Stimulated activated CD4-positive, alpha-beta T cell treated with anti-CD3 and anti-CD28 coated beads, Interleukin-12 subunit alpha, Interleukin-12 subunit beta, amount 100 ng/mL, for 24 hours (primary cell): ENCODE data around the gene VAT1L.
A peak's percentile ranks its signal among the peaks of the same experiment; 100 is the strongest.
"Not testable (repeated sequence)": the region's sequence is repeated elsewhere in the genome, so short reads cannot be mapped to it uniquely, and the experiment has no call there.

Experiments used
- DNase-seq, 2 experiments: peaks; one replicate each; pipeline ENCODE4 v3.0.0-alpha.2; 2020; ENCODE audit warnings: low read depth in 2 of 2

The VAT1L gene

DNA sequence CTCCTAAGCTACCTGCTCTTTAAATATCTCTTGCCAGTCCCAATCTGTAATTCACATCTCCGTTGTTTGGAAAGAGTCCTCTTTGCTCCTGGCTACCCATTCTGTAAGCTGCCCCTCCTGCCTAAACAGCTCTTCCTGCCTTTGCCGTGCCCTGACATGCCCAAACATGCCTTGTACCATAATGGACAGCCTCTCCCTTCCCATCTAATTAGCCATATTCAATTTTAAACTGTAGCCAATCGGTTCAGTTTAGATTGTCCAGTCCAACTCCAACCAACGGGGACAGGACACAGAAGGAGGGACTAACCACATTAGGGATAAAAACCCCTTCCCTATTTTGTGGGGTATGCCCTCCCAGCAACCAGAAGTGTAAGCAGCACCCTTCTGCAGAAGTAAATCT is 203.3 kb downstream of the VAT1L start:
- no peak for DNase-seq

- not testable (repeated sequence) for DNase-seq
Observed at GRCh38 chr16:77992381-77992780, 204.0 kb downstream of the VAT1L start.

DNA sequence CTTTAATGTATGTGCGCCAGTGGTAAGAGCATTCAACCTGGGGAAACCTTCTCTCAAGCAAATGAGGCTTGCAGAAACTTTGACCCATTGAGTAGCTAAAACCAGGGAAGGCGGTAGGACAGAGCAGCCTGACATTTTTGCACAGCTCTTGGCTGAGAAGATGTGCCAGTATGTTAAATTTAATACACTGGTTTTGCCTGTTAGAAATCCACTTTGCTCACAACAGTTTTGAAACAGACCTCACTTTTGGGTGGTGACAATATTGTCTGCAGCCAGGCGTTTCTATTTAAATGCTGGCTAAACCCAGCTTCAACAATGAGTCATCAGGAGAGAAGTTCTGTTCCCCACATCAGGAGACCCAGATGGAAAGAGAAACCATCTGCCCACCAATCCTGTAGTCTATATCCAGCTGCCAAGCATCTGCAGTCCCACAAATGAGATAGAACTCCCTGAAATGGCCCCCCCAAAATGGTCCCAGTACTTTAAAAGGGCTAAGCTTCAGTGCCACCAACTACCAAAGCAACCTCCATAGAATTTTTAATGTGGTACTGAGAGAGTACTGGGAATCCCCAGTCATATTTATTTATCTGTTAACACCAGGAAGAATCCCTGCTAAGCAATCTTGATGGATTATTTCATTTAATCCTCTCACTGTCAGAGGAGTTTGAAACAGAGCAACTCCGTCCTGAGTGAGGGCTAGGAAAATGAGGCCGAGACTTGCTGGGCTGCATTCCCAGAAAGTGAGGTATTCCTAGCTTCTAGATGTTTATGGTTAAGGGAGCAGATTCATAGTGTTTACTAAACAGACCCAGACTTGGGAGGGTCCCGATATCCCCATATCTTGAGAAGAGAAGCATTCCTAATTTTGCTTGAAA is 205.0 kb downstream of the VAT1L start:
- no peak for DNase-seq

GRCh38 chr16:77995843-77996455 is 207.6 kb downstream of the VAT1L start:
- no peak for DNase-seq

DNA sequence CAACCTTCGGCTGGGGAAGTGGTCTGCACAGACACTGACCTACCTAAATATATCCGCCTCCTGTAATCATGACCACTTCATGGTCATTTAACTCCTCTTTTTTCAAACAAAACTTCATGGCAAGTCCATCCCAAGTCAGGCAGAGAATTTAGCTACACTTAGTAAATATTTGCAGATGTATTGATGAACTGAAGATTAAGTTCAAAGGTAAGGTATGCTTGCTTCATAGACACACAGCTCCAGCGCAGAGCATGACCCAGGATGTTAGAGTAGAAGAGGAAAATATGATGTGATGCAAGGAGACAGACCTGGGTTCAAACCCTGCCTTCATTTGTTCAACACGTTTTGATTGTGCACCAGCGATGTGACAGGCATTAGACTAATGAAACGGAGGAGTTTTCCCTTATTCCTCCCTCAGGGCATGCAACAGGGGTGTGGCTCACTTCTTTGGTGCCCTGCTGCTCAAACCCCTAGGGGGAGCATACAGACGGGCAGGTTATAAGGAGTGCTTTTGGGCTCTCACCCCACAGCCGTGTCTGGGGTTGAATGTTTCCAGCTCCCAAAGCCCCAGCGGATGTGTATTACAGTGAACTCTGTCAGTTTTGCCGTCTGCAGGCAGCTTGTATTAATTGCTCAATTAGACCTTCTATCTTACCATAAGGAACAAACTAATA is 210.1 kb downstream of the VAT1L start:
- DNase-seq: no peak

DNA sequence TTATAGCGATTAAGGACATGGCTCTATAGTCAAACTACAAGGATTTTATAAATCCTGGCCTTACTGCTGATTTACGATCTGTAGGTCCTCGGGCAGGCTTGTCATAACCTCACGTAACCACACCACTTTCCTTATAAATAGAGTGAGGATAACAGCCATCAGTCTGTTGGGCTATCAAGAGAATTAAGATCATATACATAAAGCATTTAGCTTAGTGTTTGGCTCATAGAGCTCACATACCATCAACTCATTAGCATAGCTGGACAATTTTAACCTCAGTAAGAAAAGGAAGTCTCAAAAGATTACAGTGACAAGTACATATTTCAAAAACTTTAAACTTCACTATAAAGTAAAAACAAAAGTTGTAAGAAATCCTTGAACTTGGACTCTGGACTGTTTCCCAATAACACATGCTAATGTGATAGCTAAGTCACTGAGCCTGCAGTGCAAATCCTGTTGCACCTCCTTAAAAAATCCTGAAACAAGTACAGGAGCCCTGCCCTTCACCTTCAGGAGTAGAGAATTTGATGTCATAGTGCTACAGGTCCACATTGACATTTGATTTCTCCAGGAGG is 213.2 kb downstream of the VAT1L start:
- no peak for DNase-seq

GRCh38 chr16:78002915-78003538 is 214.7 kb downstream of the VAT1L start:
- DNase-seq: peak; percentile 43 to 78

- DNase-seq: no peak
Observed at GRCh38 chr16:78004517-78004916, 216.2 kb downstream of the VAT1L start.

DNA sequence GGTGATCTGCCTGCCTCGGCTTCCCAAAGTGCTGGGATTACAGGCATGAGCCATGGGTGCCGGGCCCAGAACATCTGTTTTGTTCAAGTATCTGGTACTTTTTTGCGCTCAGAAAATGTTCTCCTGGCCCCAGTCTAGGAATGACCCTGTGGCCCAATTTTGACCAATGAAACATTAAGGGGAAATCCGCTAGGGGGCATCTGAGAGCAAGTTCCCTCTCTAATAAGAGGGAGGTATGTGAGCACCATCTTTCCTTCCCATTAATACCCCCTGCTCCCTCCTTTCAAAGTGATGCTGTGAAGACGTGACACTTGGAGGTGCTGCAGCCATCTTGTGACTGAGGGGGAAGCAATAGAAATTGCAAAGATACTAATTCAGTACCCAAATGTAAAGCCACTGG is 217.5 kb downstream of the VAT1L start:
- DNase-seq: no peak

GRCh38 chr16:78007121-78007520 is 218.8 kb downstream of the VAT1L start:
- no peak for DNase-seq

- no peak for DNase-seq
Observed at GRCh38 chr16:78022347-78023060, 234.1 kb downstream of the VAT1L start, which contains the start of gene CLEC3A. Gene CLEC3A (plus strand): TSS chr16:78022548. CDS start chr16:78022627, 79 bp downstream.

- DNase-seq: no peak
Observed at GRCh38 chr16:78024159-78024558, 235.8 kb downstream of the VAT1L start.

DNA sequence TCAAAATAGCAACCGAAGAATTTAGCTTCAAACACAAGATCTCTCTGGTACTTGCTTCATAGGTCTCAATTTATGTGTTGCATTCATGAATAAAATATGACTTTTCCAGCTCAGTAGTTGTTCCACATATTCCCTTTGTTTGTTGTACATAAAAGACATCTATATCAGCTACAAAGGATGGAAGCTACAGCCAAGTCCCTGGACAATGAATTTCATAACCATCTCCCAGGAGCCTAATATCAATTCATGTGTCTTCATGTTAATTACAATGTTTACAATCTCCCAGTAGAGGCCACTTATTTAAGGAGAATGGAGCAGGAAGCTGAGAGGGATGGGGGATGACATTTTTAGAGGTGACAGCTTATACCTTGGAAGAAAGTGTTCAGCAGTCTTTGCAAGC is 237.3 kb downstream of the VAT1L start:
- no peak for DNase-seq

- no peak for DNase-seq
Observed at GRCh38 chr16:78028018-78028417, 239.7 kb downstream of the VAT1L start.
